ENCODE measurements around the gene INAVA.
"Not testable (repeated sequence)": the region's sequence is repeated elsewhere in the genome, so short reads cannot be mapped to it uniquely, and the experiment has no call there.

Gene INAVA

DNA sequence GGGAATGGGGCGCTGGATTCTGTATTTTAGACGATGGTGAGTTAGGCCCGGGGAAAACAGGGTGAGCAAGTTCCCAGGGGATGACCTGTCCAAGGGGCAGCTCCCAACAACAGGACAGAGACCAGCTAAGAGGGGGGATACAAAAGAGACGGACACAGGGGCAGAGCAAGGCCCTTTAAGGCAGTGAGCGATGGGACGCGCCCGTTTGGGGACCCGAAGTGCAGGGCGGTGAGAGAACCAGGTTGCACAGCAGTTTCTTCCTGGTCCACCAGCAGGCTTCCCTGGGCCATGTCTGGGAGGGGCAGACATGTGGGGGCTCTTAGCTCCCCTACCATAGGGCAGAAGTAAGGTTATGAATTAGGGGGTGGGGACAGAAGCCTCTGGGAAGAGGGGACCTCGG lies 22.0 kb downstream of the INAVA start:
- DNase-seq (ENCODE audit: extremely low read depth in 1 of 2, low read depth in 1 of 2): no peak

DNA sequence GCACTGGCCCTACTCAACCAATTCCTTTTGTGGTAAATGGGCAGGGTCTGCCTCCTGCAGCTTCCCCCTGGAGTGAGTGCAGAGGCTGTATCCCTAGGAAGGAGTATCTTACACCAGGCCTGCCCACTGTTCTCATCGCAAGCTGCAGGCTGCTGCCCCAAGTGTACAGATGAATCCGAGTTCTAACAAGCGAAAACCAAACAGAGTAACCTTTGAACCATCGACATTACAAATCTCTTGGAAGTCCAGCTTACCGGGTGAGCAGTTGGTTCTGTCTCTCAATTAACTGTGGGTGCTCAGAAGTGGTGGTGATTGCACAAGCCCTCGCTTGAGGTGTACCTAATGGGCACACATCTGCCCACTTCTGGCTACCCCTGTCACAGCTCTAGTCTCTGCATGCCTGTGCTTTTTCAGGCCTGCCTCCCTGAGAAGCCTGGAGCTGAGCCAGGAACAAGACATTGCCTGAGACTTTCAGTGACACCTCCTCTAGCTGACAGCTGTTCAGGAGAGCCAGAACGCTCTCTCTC lies 22.7 kb downstream of the INAVA start:
- no peak for DNase-seq (ENCODE audit: extremely low read depth in 1 of 2, low read depth in 1 of 2)

DNA sequence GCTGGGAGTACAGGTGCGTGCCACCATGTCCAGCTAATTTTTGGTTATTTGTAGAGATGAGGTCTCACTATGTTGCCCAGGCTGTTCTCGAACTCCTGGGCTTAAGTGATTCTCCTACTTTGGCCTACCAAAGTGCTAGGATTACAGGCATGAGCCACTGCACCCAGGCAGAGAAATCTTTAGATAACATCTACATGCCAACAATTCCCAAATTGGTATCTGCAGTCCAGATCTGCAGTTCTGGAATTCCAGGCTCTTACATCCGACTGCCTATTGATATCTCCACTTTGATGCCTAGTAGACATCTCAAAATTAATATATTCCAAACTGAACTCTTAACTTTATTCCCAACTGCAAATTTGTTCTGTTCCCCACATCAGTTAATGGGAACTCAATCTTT lies 23.3 kb downstream of the INAVA start:
- DNase-seq (ENCODE audit: extremely low read depth in 1 of 2, low read depth in 1 of 2): no peak

DNA sequence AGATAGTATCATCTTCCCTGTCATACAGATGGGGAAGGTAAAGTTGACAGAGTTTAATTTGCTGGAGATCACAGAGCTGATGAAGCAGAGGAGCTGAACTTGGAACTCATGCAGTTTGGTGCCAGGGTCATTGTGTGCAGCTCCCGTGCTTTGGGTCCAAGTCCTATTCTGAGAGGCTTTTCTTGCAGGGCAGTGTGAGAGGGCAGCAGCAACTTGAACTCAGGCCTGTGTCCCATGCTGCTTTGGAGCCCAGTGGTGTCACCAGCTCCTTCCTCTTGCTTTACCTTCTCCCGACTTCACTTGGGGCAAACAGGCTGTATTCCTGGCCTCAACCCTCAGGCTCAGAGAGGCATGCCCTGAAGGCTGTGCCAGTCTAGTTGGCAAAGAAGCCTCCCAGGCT lies 24.7 kb downstream of the INAVA start:
- DNase-seq (ENCODE audit: extremely low read depth in 1 of 2, low read depth in 1 of 2): no peak

DNA sequence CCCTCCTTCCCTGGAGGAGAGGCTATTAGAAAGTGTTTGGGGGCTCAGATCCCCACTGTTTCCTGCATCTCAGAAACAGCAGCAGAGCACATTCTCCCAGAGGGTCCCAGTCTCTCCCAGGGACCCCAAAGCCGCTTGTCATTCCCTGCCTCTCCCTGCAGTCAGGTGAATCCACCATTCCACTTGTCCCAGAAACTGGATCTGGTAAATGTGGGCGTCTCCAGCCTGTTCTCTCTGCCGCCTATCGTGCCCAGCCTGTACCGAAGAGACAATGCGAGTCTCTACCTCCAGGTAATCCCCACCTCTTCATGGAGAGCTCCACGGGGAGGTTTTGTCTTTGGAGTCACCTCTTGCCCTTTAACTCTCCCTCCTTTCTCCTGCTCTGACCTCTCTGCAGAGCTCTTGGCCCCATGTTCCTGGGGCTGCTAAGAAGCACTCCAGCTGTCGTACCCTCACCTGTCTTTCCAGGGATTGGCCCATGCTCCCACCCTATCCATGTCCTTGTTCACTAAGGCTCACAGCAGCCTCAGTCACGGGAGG lies 26.9 kb downstream of the INAVA start:
- DNase-seq (ENCODE audit: extremely low read depth in 1 of 2, low read depth in 1 of 2): no peak

DNA sequence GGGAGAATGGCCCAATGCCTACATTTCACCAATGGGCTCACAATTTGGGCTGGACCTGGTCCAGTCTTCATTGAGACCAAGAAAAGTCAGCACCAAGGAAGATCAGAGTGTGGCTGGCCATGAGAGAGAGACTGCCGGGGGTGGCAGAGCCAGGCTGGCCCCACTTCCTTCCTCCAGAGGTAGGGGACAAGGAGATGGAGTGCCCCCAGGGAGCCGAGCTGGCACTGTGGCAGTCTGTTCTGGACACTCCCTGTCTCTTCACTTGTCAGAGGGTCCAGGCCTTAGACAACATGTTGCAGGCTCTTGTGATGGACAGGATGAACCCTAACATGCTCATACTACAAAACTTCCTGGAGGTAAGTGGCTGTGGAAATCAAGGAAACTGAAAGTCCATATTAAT lies 27.7 kb downstream of the INAVA start:
- no peak for DNase-seq (ENCODE audit: extremely low read depth in 1 of 2, low read depth in 1 of 2)

DNA sequence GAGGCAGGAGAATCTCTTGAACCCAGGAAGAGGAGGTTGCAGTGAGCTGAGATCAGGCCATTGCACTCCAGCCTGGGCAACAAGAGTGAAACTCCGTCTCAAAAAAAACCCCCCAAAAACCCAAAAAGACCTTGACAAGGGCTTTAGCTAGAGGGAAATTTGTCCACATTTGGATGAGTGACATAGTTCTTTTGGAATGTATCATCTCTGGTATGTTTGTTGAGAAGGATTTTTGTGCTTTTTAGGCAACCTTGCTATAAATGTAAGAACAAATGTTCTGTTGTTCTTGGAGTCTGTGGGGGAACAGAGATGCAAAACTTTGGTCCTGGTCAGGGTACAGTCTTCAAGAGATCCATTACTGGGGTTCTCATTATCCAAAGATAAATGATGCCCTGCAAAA lies 28.9 kb downstream of the INAVA start:
- no peak for DNase-seq (ENCODE audit: extremely low read depth in 1 of 2, low read depth in 1 of 2)

DNA sequence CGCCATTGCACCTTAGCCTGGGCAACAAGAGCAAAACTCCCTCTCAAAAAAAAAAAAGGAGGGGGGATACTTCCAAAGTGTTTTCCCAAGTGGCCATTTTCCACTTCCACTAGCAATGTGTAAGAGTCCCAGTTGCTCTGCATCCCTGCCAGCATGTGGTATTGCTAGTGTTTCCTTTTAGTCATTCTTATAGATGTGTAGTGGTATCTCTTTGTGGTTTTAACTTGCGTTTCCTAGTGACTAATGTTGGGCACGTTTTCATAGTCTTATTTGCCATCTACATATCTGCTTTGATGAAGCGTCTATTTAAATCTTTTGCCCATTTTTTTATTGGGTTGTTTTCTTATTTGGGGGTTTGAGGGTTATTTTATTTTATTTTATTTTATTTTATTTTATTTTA lies 31.1 kb downstream of the INAVA start:
- no peak for DNase-seq (ENCODE audit: extremely low read depth in 1 of 2, low read depth in 1 of 2)

DNA sequence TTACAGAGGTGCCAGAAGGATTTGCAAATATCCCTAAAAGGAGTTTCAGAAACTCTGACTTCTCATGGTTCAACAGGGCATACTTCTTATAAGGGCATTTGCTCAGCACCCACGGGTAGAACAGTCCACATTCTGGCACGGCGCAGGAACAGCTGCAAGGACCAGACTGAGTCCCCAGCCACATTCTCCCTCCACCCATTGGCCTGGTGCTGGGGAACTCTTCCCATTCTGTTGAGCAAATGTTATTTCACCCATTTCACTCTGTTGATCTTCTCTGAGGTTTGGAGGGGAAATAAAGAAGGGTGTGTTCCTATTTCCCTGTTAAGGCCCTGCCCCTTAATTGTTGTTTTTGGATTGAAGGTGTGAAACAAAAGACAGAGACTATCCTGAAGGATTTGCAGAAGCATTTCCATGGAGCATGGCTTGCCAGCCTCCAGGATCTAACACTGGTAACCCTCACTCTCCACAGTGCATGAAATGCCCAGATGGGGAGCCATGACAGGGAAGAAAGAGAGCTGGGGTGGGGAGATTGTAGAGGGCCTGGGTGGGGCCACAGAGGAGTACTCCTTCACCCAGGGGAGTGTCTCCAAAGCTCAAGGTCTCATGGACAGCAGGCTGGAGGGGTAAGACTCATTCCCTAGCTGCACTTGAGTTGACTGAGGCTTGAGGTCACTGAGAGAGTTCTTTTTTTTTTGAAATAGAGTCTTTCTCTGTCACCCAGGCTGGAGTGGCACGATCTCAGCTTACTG lies 35.0 kb downstream of the INAVA start:
- DNase-seq (ENCODE audit: extremely low read depth in 1 of 2, low read depth in 1 of 2): no peak

DNA sequence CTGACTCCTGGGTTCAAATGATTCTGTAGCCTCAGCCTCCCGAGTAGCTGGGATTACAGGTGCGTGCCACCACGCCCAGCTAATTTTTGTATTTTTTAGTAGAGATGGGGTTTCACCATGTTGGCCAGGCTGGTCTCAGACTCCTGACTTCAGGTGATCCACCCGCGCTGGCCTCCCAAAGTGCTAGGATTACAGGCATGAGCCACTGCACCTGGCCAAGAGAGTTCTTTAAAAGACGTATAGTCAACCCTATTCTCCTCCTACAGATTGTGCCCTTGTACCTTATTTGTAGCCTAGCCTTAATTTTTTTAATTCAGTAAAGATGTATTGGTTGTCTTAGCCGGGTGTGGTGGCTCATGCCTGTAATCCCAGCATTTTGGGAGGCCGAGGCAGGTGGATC lies 35.6 kb downstream of the INAVA start:
- not testable (repeated sequence) for DNase-seq (ENCODE audit: extremely low read depth in 1 of 2, low read depth in 1 of 2)

DNA sequence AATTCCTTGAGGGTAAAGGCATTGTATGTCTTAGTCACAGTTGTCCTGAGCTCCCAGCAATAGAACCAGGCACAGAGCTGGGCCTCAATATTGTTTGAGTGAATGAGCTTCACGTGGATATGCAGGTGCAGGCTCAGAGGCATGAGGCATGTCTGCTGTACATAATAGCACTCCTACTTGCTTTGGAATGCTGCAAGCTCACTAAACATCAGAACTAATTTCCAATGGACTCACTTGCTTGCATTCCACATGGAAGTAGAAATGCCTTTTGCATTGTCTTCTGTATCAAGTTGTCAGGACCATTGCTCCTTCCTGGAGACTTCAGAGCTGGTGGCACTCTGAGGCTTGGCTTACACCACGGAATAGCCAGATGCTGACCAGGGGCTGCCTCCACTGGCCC lies 37.1 kb downstream of the INAVA start:
- no peak for DNase-seq (ENCODE audit: extremely low read depth in 1 of 2, low read depth in 1 of 2)

DNA sequence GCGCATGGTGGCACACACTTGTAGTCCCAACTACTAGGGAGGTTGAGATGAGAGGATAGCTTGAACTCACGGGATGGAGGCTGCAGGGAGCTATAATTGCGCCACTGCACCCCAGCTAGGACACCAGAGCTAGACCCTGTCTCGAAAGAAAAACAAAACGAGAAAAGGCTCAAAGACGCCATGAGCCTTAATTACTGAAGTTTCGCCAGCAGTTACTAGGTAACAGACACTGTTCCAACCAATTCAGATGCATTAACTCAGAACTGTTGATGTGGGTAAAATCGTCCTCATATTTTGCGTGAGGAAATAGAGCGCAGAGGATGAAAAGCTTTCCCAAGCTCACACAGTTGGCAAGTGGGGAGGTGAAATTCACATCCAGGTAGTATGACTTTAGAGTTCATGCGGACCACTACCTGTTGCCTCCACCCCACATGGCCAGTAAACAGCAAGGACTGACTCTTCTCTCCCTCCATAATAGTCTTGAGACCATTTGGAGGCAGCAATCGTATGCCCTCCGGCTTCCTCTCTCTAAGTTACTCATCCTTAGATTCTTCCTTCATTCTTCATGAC lies 40.1 kb downstream of the INAVA start:
- DNase-seq (ENCODE audit: extremely low read depth in 1 of 2, low read depth in 1 of 2): no peak

DNA sequence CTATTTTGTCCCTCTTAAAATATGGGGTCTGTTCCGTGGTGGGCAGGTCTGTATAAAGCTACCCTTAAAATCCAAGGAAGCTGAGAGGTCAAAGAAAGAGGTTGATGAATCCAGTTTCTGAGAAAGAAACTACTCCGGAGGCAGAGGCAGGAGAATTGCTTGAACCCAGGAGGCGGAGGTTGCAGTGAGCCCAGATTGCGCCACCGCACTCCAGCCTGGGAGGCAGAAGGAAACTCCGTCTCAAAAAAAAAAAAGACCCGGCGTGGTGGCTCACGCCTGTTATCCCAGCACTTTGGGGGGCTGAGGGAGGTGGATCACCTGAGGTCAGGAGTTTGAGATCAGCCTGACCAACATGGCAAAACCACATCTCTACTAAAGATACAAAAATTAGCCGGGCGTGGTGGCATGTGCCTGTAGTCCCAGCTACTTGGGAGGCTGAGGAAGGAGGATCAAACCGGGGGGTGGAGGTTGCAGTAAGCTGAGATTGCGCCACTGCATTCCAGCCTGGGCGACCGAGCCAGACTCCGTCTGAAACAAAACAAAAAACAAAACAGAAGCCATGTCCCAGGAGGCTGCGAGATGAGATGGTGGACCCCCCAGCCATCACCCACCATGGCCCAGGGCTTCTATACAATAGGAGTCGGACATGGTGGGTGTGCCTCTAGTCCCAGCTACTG lies 40.7 kb downstream of the INAVA start:
- DNase-seq (ENCODE audit: extremely low read depth in 1 of 2, low read depth in 1 of 2): not testable (repeated sequence)

DNA sequence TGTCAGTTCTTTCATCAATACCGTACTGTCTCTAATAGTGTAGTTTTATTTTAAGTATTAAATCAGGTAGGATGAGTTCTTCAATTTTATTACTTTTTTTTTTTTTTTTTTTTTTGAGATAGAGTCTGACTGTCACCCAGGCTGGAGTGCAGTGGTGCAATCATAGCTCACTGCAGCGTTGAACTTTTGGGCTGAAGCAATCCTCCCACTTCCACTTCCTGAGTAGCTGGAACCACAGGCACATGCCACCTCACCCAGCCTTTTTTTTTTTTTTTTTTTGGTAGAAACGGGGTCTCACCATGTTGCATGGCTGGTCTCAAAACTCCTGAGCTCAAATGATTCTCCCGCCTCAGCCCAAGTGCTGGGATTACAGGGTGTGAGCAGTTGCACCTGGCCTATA lies 44.3 kb downstream of the INAVA start:
- no peak for DNase-seq (ENCODE audit: extremely low read depth in 1 of 2, low read depth in 1 of 2)

DNA sequence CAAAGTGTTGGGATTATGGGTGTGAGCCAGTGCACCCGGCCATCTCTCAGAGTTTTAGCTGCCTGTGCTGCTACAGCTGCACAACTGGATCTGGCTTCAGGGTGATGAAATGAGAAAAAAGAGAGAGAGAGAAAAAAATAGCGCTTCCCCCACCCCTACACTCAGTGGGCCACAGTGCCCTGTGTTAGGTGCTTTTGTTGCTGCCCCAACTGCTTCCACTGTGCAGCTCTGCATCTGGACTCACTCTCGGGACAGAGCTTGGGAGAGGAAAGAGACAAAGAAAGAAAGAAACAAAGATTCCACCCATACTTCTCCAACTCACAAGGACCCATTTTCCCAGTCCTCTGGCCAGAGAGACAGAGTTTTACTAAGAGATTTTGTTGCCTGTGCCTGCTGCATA lies 50.4 kb downstream of the INAVA start:
- DNase-seq (ENCODE audit: extremely low read depth in 1 of 2, low read depth in 1 of 2): no peak

DNA sequence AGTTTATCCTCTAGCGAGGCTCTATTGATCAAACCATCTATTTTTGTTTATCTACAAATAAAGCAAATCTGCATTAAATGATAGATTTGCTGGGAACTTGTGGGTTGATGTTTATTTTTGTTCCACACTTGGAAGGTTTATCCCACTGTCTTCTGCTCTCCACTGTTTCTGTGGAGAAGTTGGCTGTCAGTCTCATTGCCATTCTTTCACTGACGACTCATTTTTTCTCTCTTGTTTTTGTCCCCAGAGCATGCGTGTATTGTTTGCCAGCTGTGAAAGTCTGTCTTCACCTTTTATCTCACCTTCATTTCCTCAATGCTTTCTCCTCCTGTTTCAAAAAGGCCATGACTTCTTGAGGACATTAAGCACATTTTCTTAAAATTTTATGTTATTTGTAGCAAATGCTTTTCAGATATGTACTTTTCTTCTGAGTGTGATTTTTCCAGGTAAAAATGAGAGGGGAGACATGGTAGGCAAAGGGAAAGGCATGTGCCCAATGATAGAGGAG lies 52.4 kb downstream of the INAVA start:
- DNase-seq (ENCODE audit: extremely low read depth in 1 of 2, low read depth in 1 of 2): no peak

DNA sequence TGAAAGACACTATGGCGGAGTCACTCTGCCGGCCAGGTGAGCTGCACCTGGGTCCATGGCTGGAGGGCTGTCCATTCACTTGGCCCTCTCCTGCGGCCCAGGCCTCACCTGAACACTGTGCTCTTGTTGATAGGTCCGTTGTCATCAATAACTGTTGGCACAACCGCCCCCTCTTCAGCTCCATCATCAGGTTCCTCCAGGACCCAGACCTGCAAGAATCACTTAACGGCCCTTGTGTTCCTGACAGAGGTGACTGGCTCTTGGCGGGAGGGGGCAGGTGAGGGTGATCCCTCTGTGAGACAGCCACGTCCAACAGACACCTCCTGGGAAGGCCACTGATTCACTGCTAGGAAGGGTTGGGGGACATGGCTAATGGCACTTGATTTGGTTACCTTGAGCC lies 54.9 kb downstream of the INAVA start:
- no peak for DNase-seq (ENCODE audit: extremely low read depth in 1 of 2, low read depth in 1 of 2)

DNA sequence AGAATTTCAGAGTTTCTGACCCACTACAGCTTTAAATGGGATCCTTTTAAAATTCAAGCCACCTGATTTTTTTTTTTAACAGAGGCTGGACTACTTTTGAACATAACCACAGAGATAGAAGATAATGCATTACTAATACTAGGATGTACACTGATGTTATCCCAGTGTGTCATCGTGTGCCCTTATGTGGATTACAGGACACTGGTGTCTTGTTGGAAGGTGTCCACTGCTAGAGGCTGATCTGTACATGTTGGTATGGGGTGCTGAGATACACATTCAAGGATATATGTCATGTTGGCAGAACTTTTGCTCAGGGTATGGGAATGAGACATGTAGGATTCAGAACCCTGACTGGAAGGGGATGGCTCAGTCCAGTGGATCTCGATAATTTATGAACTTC lies 56.3 kb downstream of the INAVA start:
- no peak for DNase-seq (ENCODE audit: extremely low read depth in 1 of 2, low read depth in 1 of 2)

DNA sequence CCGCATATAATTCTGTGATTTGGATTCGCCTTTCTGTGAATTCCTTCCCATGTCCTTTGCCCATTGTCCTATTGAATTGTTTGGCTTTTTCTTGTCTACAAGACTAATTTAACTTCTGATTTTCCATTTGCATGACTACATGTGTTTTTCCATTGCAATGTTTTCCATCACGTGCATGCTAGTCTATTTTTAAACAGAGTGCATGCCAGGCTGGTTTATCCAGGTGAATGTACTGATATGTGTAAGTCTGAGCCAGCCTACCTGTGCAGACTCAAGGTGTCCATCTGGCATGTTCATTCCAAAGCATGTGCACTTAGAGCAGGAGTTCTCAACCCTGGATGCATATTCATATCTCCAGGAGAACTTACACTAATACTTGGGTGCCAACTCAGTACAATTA lies 59.7 kb downstream of the INAVA start:
- no peak for DNase-seq (ENCODE audit: extremely low read depth in 1 of 2, low read depth in 1 of 2)

DNA sequence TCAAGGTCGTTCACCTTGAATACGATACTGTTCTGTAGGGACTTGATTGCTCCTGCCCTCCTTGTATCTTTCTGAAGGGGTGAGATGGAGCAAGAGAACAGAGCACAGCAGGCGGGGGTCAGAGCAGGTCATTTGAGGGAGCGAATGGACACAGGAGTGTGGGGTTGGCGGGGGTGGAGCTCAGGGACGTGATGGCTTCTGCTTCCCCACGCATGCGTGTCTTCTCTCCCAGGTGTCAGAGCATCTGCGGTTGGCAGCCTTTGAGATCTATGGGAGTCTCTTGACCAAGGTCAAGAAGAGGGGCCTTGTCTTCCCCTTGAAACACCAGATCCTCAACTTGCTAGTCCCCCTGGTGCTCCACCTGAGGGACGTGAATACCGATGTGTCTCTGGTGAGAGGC lies 63.9 kb downstream of the INAVA start:
- DNase-seq (ENCODE audit: extremely low read depth in 1 of 2, low read depth in 1 of 2): no peak

DNA sequence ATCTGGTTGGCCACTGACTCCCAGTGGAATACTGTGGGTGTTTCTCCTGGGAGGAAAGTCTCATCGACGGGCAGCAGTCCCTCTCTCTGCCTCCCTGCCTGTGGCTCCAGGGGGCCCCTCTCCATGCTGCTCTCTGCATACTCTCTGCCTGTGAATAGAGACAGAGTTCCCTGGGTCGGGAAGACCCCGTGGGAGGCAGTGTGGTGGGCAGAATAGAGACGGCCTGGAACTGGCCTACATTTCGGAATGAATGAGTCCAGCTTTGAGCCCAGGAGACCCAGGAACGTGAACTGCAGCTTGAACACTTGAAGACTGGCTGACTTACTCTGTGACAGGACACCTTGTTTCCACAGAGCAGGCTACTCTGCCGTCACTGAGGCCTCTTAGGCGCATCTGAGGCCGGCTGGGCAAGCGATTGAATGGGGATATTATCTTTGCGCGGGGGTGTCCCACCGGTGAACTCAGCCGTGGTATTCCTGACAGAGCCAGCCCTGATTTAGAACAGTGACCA lies 64.8 kb downstream of the INAVA start:
- DNase-seq (ENCODE audit: extremely low read depth in 1 of 2, low read depth in 1 of 2): no peak

Measured in stimulated activated CD8-positive, alpha-beta memory T cell treated with anti-CD3 and anti-CD28 coated beads, Interleukin-7, amount 100 ng/mL, for 48 hours (primary cell).